ENCODE measurements around the gene SORL1. TPM values are rescaled to one million over a fixed set of nuclear protein-coding genes. Genes with fewer than 3 reads are reported as not detected.

Gene SORL1
- total and polyA plus RNA-seq, 2 of the 8 experiments (the other 6 are each of a cell fraction or from before 2014, with no cell fraction given) = 38.1 to 65.5 TPM

GRCh38 chr11:121570453-121570852 lies 118.3 kb downstream of the SORL1 start:
- WGBS, 2 experiments (ENCODE audit: extremely low coverage in 1 of 2, insufficient coverage in 1 of 2, insufficient read length in 1 of 2, insufficient replicate concordance in 2 of 2, low coverage in 1 of 2, low lambda C conversion rate in 2 of 2, missing lambda C conversion rate in 1 of 2) = 76% methylated on average over 3 of the region's 3 CpGs; no CpG with 5 or more reads in 1 of the 2 experiments

More at GRCh38 chr11:121570453-121570852, 118.3 kb downstream of the SORL1 start:
- Histone ChIP-seq H2BK120ac (replicated peaks; ENCODE audit: low read depth, low read length) (no peak overlapping the region), H2BK20ac (ENCODE audit: low read length) (no peak overlapping the region), H2BK12ac (ENCODE audit: low read depth, low read length) (no peak overlapping the region), H2BK15ac (ENCODE audit: low read length) (no peak overlapping the region), H3K23ac (ENCODE audit: insufficient read length) (no peak overlapping the region), H3K79me1 (ENCODE audit: low read depth, low read length) (no peaks in the 10 kb centered on the region), H3K23me2 (ENCODE audit: low read depth, low read length) (no peaks in the 10 kb centered on the region), H4K91ac (replicated peaks; ENCODE audit: insufficient read length, low read length) (no peak overlapping the region), H3K4ac (replicated peaks; ENCODE audit: insufficient read length, low read depth, low read length) (no peak overlapping the region), H3K18ac (ENCODE audit: extremely low read depth, low read length) (no peak overlapping the region), H3K27me3 (replicated peaks in 1 of 4; ENCODE audit: control insufficient read depth in 3 of 4, extremely low read depth in 1 of 4, insufficient read depth in 3 of 4, low read length in 3 of 4) (no peaks in the 10 kb centered on the region), H3K9me3 (ENCODE audit: insufficient read depth in 2 of 2, low read depth in 1 of 2, low read length in 1 of 2) (no peaks in the 10 kb centered on the region), H3K27ac (ENCODE audit: low read depth, low read length) (no peak overlapping the region), H4K5ac (ENCODE audit: insufficient read length, low read depth, low read length) (no peak overlapping the region), H3K4me3 (ENCODE audit: extremely low read depth in 1 of 4, insufficient read depth in 2 of 4, low read depth in 3 of 4, low read length in 4 of 4) (no peak overlapping the region), H4K8ac (ENCODE audit: extremely low read depth, insufficient read depth, low read length) (no peak overlapping the region), H3K14ac (ENCODE audit: insufficient read length) (no peak overlapping the region), H3K79me2 (ENCODE audit: control insufficient read depth in 1 of 2, insufficient read depth in 2 of 2, low read length in 2 of 2) (no peaks in the 10 kb centered on the region), H3K4me1 (replicated peaks in 1 of 4; ENCODE audit: control insufficient read depth in 3 of 4, insufficient read depth in 4 of 4, low read length in 3 of 4) (no peaks in the 10 kb centered on the region), H2AFZ (ENCODE audit: low read length) (no peak overlapping the region), H3K9ac (replicated peaks in 1 of 4; ENCODE audit: extremely low read depth in 1 of 4, low read depth in 3 of 4, low read length in 3 of 4) (no peak overlapping the region), H4K20me1 (replicated peaks in 1 of 2; ENCODE audit: control insufficient read depth in 1 of 2, insufficient read depth in 2 of 2, low read length in 2 of 2) (no peaks in the 10 kb centered on the region), H3K56ac (replicated peaks; ENCODE audit: insufficient read length, low read depth, low read length) (no peak overlapping the region), H3K36me3 (ENCODE audit: control insufficient read depth in 2 of 4, insufficient read depth in 4 of 4, low read length in 3 of 4) (peaks cover 6 to 48% (median 35%) of the 10 kb centered on the region in 4 experiments; a peak in 7 of 8 replicates), H2BK5ac (ENCODE audit: low read depth, low read length) (no peak overlapping the region), H2AK5ac (ENCODE audit: low read depth, low read length) (no peak overlapping the region), H3K4me2 (ENCODE audit: insufficient read depth in 1 of 2, low read depth in 2 of 2, low read length in 2 of 2) (no peak overlapping the region)
- POLR2A ChIA-PET (ENCODE audit: partially characterized antibody) = no interaction called here
- CTCF ChIA-PET (ENCODE audit: partially characterized antibody) = interaction anchor here (1.9 kb wide), 1 partner anchor 21 kb away, joined by 4 read pairs; no protein-coding TSS in a partner anchor
- FAIRE-seq (no peak), DNase-seq (ENCODE audit: low read depth in 1 of 2, low spot score in 2 of 2) (no peak)
- no peak for TF ChIP-seq SP2 (IDR thresholded peaks at IDR 0.05; ENCODE audit: low read length)

All from H1 (cell line).